Measurements from ENCODE around the gene SYNGR3. TPM values are rescaled to one million over a fixed set of nuclear protein-coding genes. Genes with fewer than 3 reads are reported as not detected.

SYNGR3 gene
- total and polyA plus RNA-seq, 2 of the 13 experiments (the other 11 are each of a cell fraction or from before 2014, with no cell fraction given), result 0.97 to 5.7 TPM

DNA sequence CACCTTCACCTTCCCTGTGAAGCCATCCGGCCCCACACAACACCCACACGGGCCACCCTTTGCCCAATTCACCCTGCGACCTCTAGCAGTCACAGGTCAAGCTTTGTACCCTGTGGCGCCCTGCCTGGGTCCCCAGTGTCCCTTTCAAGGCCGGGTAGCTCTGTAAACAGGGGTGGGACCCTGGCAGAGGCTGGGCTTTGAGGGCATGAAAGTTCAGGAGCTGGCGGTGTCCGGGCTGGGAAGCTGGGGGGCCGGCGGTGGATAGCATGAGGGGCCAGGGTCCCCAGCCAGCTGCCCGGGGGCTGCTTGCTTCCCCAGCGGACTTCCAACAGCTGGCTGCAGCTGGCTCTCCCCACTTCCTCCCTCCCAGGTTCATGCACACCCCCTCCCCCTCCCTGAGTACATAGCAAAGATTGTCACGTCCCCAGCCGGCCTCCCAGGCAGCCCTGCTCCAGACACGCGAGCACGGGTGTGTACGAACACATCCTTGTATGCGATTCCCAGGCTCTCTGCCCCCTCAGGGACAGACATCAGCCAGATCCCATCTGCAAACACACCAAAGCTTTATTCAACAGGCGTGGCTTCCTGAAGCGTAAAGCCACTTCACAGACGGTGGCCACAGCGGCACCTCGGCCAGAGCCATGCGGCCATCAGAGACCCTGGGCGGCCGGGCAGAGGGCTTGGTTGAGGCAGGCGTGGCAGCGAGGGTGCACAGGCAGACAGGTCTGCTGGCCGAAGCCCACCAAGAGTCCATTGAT is 49.7 kb downstream of the SYNGR3 start (continued):
- TF ChIP-seq, protein P1, sequence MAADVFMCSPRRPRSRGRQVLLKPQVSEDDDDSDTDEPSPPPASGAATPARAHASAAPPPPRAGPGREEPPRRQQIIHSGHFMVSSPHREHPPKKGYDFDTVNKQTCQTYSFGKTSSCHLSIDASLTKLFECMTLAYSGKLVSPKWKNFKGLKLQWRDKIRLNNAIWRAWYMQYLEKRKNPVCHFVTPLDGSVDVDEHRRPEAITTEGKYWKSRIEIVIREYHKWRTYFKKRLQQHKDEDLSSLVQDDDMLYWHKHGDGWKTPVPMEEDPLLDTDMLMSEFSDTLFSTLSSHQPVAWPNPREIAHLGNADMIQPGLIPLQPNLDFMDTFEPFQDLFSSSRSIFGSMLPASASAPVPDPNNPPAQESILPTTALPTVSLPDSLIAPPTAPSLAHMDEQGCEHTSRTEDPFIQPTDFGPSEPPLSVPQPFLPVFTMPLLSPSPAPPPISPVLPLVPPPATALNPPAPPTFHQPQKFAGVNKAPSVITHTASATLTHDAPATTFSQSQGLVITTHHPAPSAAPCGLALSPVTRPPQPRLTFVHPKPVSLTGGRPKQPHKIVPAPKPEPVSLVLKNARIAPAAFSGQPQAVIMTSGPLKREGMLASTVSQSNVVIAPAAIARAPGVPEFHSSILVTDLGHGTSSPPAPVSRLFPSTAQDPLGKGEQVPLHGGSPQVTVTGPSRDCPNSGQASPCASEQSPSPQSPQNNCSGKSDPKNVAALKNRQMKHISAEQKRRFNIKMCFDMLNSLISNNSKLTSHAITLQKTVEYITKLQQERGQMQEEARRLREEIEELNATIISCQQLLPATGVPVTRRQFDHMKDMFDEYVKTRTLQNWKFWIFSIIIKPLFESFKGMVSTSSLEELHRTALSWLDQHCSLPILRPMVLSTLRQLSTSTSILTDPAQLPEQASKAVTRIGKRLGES (CRISPR knock-in tag; IDR thresholded peaks at IDR 0.05; ENCODE audit: borderline replicate concordance), result no peak
- TF ChIP-seq, protein P2, sequence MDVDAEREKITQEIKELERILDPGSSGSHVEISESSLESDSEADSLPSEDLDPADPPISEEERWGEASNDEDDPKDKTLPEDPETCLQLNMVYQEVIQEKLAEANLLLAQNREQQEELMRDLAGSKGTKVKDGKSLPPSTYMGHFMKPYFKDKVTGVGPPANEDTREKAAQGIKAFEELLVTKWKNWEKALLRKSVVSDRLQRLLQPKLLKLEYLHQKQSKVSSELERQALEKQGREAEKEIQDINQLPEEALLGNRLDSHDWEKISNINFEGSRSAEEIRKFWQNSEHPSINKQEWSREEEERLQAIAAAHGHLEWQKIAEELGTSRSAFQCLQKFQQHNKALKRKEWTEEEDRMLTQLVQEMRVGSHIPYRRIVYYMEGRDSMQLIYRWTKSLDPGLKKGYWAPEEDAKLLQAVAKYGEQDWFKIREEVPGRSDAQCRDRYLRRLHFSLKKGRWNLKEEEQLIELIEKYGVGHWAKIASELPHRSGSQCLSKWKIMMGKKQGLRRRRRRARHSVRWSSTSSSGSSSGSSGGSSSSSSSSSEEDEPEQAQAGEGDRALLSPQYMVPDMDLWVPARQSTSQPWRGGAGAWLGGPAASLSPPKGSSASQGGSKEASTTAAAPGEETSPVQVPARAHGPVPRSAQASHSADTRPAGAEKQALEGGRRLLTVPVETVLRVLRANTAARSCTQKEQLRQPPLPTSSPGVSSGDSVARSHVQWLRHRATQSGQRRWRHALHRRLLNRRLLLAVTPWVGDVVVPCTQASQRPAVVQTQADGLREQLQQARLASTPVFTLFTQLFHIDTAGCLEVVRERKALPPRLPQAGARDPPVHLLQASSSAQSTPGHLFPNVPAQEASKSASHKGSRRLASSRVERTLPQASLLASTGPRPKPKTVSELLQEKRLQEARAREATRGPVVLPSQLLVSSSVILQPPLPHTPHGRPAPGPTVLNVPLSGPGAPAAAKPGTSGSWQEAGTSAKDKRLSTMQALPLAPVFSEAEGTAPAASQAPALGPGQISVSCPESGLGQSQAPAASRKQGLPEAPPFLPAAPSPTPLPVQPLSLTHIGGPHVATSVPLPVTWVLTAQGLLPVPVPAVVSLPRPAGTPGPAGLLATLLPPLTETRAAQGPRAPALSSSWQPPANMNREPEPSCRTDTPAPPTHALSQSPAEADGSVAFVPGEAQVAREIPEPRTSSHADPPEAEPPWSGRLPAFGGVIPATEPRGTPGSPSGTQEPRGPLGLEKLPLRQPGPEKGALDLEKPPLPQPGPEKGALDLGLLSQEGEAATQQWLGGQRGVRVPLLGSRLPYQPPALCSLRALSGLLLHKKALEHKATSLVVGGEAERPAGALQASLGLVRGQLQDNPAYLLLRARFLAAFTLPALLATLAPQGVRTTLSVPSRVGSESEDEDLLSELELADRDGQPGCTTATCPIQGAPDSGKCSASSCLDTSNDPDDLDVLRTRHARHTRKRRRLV (CRISPR knock-in tag; IDR thresholded peaks at IDR 0.05), result no peak
- TF ChIP-seq ONECUT2 (CRISPR knock-in tag; IDR thresholded peaks at IDR 0.05), result no peak
- TF ChIP-seq ZNF775 (CRISPR knock-in tag; IDR thresholded peaks at IDR 0.05; ENCODE audit: borderline replicate concordance), result peak; percentile 35; the same call in 1 of the 2 replicates
- no peak for TF ChIP-seq MED8 (CRISPR knock-in tag; IDR thresholded peaks at IDR 0.05; ENCODE audit: insufficient replicate concordance)
- no peak for TF ChIP-seq MBD4 (IDR thresholded peaks at IDR 0.05; ENCODE audit: borderline replicate concordance, low read length)
- TF ChIP-seq, protein P3, sequence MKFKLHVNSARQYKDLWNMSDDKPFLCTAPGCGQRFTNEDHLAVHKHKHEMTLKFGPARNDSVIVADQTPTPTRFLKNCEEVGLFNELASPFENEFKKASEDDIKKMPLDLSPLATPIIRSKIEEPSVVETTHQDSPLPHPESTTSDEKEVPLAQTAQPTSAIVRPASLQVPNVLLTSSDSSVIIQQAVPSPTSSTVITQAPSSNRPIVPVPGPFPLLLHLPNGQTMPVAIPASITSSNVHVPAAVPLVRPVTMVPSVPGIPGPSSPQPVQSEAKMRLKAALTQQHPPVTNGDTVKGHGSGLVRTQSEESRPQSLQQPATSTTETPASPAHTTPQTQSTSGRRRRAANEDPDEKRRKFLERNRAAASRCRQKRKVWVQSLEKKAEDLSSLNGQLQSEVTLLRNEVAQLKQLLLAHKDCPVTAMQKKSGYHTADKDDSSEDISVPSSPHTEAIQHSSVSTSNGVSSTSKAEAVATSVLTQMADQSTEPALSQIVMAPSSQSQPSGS (CRISPR knock-in tag; IDR thresholded peaks at IDR 0.05), result no peak
- TF ChIP-seq SPEN (CRISPR knock-in tag; IDR thresholded peaks at IDR 0.05; ENCODE audit: low read depth), result no peak; the same call in none of the 2 replicates
- TF ChIP-seq, protein P4, sequence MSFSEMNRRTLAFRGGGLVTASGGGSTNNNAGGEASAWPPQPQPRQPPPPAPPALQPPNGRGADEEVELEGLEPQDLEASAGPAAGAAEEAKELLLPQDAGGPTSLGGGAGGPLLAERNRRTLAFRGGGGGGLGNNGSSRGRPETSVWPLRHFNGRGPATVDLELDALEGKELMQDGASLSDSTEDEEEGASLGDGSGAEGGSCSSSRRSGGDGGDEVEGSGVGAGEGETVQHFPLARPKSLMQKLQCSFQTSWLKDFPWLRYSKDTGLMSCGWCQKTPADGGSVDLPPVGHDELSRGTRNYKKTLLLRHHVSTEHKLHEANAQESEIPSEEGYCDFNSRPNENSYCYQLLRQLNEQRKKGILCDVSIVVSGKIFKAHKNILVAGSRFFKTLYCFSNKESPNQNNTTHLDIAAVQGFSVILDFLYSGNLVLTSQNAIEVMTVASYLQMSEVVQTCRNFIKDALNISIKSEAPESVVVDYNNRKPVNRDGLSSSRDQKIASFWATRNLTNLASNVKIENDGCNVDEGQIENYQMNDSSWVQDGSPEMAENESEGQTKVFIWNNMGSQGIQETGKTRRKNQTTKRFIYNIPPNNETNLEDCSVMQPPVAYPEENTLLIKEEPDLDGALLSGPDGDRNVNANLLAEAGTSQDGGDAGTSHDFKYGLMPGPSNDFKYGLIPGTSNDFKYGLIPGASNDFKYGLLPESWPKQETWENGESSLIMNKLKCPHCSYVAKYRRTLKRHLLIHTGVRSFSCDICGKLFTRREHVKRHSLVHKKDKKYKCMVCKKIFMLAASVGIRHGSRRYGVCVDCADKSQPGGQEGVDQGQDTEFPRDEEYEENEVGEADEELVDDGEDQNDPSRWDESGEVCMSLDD (CRISPR knock-in tag; IDR thresholded peaks at IDR 0.05; ENCODE audit: borderline replicate concordance), result peak; percentile 56; the same call in 1 of the 2 replicates
- TF ChIP-seq CBX2 (IDR thresholded peaks at IDR 0.05; ENCODE audit: low read depth, low read length), result no peak
- no peak for TF ChIP-seq CBX2 (CRISPR knock-in tag; IDR thresholded peaks at IDR 0.05; ENCODE audit: low read depth)
- no peak for TF ChIP-seq RFXAP (CRISPR knock-in tag; IDR thresholded peaks at IDR 0.05; ENCODE audit: borderline replicate concordance)
- TF ChIP-seq EEA1 (CRISPR knock-in tag; IDR thresholded peaks at IDR 0.05; ENCODE audit: borderline replicate concordance), result no peak

All from HepG2 (cell line).